B cell (primary cell): Measurements from ENCODE around the gene C16orf86.

ENCODE experiments used
- CTCF ChIP-seq: fragments of 200-600 bp; IDR thresholded peaks from one replicate; pipeline ENCODE4 v1.8.0; 2022; ENCODE audit warnings: antibody characterized with exemption, mild to moderate bottlenecking
- EZH2 ChIP-seq: IDR thresholded peaks from 2 replicates; pipeline ENCODE4 v1.6.1; 2012; ENCODE audit warnings: borderline replicate concordance, low read depth, mild to moderate bottlenecking, moderate library complexity, low read length; ENCODE audit not compliant: insufficient read depth, poor library complexity, severe bottlenecking

GRCh38 chr16:67663877-67664222, 2.8 kb upstream of the C16orf86 start:
- TF ChIP-seq CTCF (no peak), EZH2 (no peak)
